ENCODE data around the gene IFRD2.

IFRD2 gene

GRCh38 chr3:50302095-50303012 is 10.1 kb upstream of the IFRD2 start:
- DNase-seq (ENCODE audit: low spot score) = no peak

- no peak for DNase-seq (ENCODE audit: low spot score)
Measured at GRCh38 chr3:50300681-50301254, 8.5 kb upstream of the IFRD2 start.

- no peak for DNase-seq (ENCODE audit: low spot score)
Measured at GRCh38 chr3:50299929-50300680, 7.9 kb upstream of the IFRD2 start.

GRCh38 chr3:50299638-50299928 is 7.4 kb upstream of the IFRD2 start:
- no peak for DNase-seq (ENCODE audit: low spot score)

GRCh38 chr3:50298836-50299637 is 6.8 kb upstream of the IFRD2 start, which contains the start of the genes HYAL3 and NAA80:
Gene HYAL3 (minus strand): TSS chr3:50299405. CDS start chr3:50295602, 3,803 bp downstream.
Gene NAA80 (minus strand): TSS chr3:50299405. CDS start chr3:50297463, 1,942 bp downstream.
- DNase-seq (ENCODE audit: low spot score) = peak; percentile 95

GRCh38 chr3:50297896-50298725 is 5.9 kb upstream of the IFRD2 start:
- DNase-seq (ENCODE audit: low spot score) = no peak

- no peak for DNase-seq (ENCODE audit: low spot score)
Measured at GRCh38 chr3:50297384-50297775, 5.2 kb upstream of the IFRD2 start.

GRCh38 chr3:50296721-50297383 is 4.6 kb upstream of the IFRD2 start:
- no peak for DNase-seq (ENCODE audit: low spot score)

- no peak for DNase-seq (ENCODE audit: low spot score)
Measured at GRCh38 chr3:50295553-50296431, 3.6 kb upstream of the IFRD2 start.

- no peak for DNase-seq (ENCODE audit: low spot score)
Measured at GRCh38 chr3:50294492-50295403, 2.5 kb upstream of the IFRD2 start.

GRCh38 chr3:50294089-50294488 is 1.9 kb upstream of the IFRD2 start:
- no peak for DNase-seq (ENCODE audit: low spot score)

GRCh38 chr3:50293079-50293801 is 1.0 kb upstream of the IFRD2 start:
- DNase-seq (ENCODE audit: low spot score) = no peak

- DNase-seq (ENCODE audit: low spot score) = no peak
Measured at GRCh38 chr3:50290161-50290641, 2.0 kb downstream of the IFRD2 start.

- no peak for DNase-seq (ENCODE audit: low spot score)
Measured at GRCh38 chr3:50289130-50289529, 3.1 kb downstream of the IFRD2 start.

GRCh38 chr3:50288387-50289007 is 3.7 kb downstream of the IFRD2 start:
- no peak for DNase-seq (ENCODE audit: low spot score)

- DNase-seq (ENCODE audit: low spot score) = no peak
Measured at GRCh38 chr3:50287262-50287661, 5.0 kb downstream of the IFRD2 start.

Measured in NAMALWA (cell line).